Gastrocnemius medialis (tissue), 4 donors: ENCODE data around the gene PINK1.

Experiments used
- POLR2A ChIP-seq, 2 donors: fragments of 450-650 bp; IDR thresholded peaks; one replicate each; pipeline ENCODE4 v1.6.1; 2017; ENCODE audit warnings: antibody characterized with exemption in 2 of 2, mild to moderate bottlenecking in 2 of 2, moderate library complexity in 2 of 2
- TF ChIP-seq, protein P1 (sequence below), 5 experiments: fragments of 450-650 bp in 3 of 5; fragments of 200-600 bp in 2 of 5; sonication (generic) in 2 of 5; IDR thresholded peaks in 4 of 5; conservative IDR thresholded peaks in 1 of 5; 1 replicate in 4 of 5; 2 replicates in 1 of 5; pipeline ENCODE4 v1.5.1; 2016 to 2019; ENCODE audit warnings: antibody characterized with exemption in 5 of 5, mild to moderate bottlenecking in 3 of 5, moderate library complexity in 3 of 5

- TF ChIP-seq, protein P1, sequence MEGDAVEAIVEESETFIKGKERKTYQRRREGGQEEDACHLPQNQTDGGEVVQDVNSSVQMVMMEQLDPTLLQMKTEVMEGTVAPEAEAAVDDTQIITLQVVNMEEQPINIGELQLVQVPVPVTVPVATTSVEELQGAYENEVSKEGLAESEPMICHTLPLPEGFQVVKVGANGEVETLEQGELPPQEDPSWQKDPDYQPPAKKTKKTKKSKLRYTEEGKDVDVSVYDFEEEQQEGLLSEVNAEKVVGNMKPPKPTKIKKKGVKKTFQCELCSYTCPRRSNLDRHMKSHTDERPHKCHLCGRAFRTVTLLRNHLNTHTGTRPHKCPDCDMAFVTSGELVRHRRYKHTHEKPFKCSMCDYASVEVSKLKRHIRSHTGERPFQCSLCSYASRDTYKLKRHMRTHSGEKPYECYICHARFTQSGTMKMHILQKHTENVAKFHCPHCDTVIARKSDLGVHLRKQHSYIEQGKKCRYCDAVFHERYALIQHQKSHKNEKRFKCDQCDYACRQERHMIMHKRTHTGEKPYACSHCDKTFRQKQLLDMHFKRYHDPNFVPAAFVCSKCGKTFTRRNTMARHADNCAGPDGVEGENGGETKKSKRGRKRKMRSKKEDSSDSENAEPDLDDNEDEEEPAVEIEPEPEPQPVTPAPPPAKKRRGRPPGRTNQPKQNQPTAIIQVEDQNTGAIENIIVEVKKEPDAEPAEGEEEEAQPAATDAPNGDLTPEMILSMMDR (IDR thresholded peaks at IDR 0.05 in 4 of 5, conservative IDR thresholded peaks at IDR 0.05 in 1 of 5): no peak
- no peak for TF ChIP-seq POLR2A (IDR thresholded peaks at IDR 0.05)
These were observed 3.6 kb downstream of the PINK1 start for GRCh38 chr1:20636785-20637347.
